Suprapubic skin (tissue), 4 donors: ENCODE results near the gene LBHD2. TPM values are rescaled to one million over a fixed set of nuclear protein-coding genes. Genes with fewer than 3 reads are reported as not detected.

ENCODE experiments used
- DNase-seq, 2 donors: peaks; one replicate each; pipeline ENCODE4 v3.0.0-alpha.2; 2019; ENCODE audit warnings: low spot score in 2 of 2
- H3K27ac ChIP-seq: fragments of 200-600 bp; sonication (generic); one replicate; pipeline ENCODE4 v1.5.1; 2019
- H3K27me3 ChIP-seq: fragments of 200-600 bp; sonication (generic); one replicate; pipeline ENCODE4 v1.5.1; 2019
- H3K36me3 ChIP-seq: fragments of 200-600 bp; sonication (generic); one replicate; pipeline ENCODE4 v1.5.1; 2019
- H3K4me1 ChIP-seq: fragments of 200-600 bp; sonication (generic); one replicate; pipeline ENCODE4 v1.5.1; 2019
- H3K4me3 ChIP-seq: fragments of 200-600 bp; sonication (generic); one replicate; pipeline ENCODE4 v1.5.1; 2019; ENCODE audit warnings: mild to moderate bottlenecking
- H3K9me3 ChIP-seq: fragments of 200-600 bp; sonication (generic); one replicate; pipeline ENCODE4 v1.5.1; 2019
- CTCF ChIP-seq, 2 donors: fragments of 200-600 bp in 1 of 2; fragments of 450-650 bp in 1 of 2; sonication (generic) in 1 of 2; IDR thresholded peaks; one replicate each; pipeline ENCODE4 v1.5.1; 2016 to 2019; ENCODE audit warnings: antibody characterized with exemption in 2 of 2, mild to moderate bottlenecking in 1 of 2, moderate library complexity in 1 of 2
- EP300 ChIP-seq: sonication (generic); formaldehyde crosslinking; IDR thresholded peaks from one replicate; pipeline ENCODE4 v1.6.1; 2017; ENCODE audit warnings: antibody characterized with exemption
- POLR2A ChIP-seq, 2 donors: fragments of 450-650 bp; IDR thresholded peaks; one replicate each; pipeline ENCODE4 v1.6.1; 2017; ENCODE audit warnings: antibody characterized with exemption in 2 of 2, mild to moderate bottlenecking in 2 of 2, moderate library complexity in 2 of 2
- POLR2AphosphoS5 ChIP-seq, 3 donors: sonication (generic); formaldehyde crosslinking; IDR thresholded peaks; one replicate each; pipeline ENCODE4 v1.6.1; 2017; ENCODE audit warnings: antibody characterized with exemption in 3 of 3
- WGBS: methylation state at CpG from one replicate; pipeline ENCODE4 v1.1.5; 2018; 5-methylcytosine and 5-hydroxymethylcytosine counted together
- total RNA-seq, 4 donors: library from RNA; depleted of rRNA; stranded (reverse); fragments of >200 nt; gene quantifications; one replicate each; pipeline ENCODE4 v1.1.0, GENCODE V29; 2016

LBHD2 gene
- total RNA-seq, 4 donors from 2014 or later: not detected

GRCh38 chr14:103129301-103130016 is 45.4 kb downstream of the LBHD2 start:
- peaks cover 46% of the 10 kb centered on the region for H3K36me3 ChIP-seq
- TF ChIP-seq EP300 (no peak), POLR2A (IDR thresholded peaks at IDR 0.05) (no peak)
- H3K4me3 ChIP-seq: no peak overlapping the region
- peaks cover 67% of the 10 kb centered on the region for H3K4me1 ChIP-seq
- no peak for DNase-seq
- no peaks in the 10 kb centered on the region for H3K27me3 ChIP-seq
- no peaks in the 10 kb centered on the region for H3K9me3 ChIP-seq
- whole genome bisulfite sequencing: 81% methylated on average over 12 of the region's 12 CpGs
- no peak overlapping the region for H3K27ac ChIP-seq

- TF ChIP-seq EP300: no peak
- no peak for TF ChIP-seq POLR2AphosphoS5 (IDR thresholded peaks at IDR 0.05)
- no peak for TF ChIP-seq CTCF (IDR thresholded peaks at IDR 0.05)
- no peak for TF ChIP-seq POLR2A (IDR thresholded peaks at IDR 0.05)
- Histone ChIP-seq H3K4me3 (no peak overlapping the region), H3K9me3 (no peaks in the 10 kb centered on the region), H3K4me1 (peaks cover 59% of the 10 kb centered on the region), H3K36me3 (peaks cover 53% of the 10 kb centered on the region), H3K27me3 (no peaks in the 10 kb centered on the region), H3K27ac (no peak overlapping the region)
- WGBS: 93% methylated on average over 3 of the region's 26 CpGs
- no peak for DNase-seq
Measured at GRCh38 chr14:103130017-103130764, 46.2 kb downstream of the LBHD2 start.

GRCh38 chr14:103130965-103131364 is 47.0 kb downstream of the LBHD2 start:
- 38% methylated on average over 8 of the region's 8 CpGs for WGBS
- H3K36me3 ChIP-seq: peaks cover 61% of the 10 kb centered on the region

GRCh38 chr14:103131580-103131979 is 47.6 kb downstream of the LBHD2 start:
- peak overlapping the region; percentile 3 for H3K27ac ChIP-seq
- no peak overlapping the region for H3K4me3 ChIP-seq
- peaks cover 63% of the 10 kb centered on the region for H3K36me3 ChIP-seq
- WGBS: 83% methylated on average over 6 of the region's 9 CpGs
- TF ChIP-seq CTCF (IDR thresholded peaks at IDR 0.05) (no peak), EP300 (no peak), POLR2A (IDR thresholded peaks at IDR 0.05) (no peak), POLR2AphosphoS5 (IDR thresholded peaks at IDR 0.05) (no peak)
- DNase-seq: no peak
- H3K4me1 ChIP-seq: peaks cover 48% of the 10 kb centered on the region
- no peaks in the 10 kb centered on the region for H3K27me3 ChIP-seq
- no peaks in the 10 kb centered on the region for H3K9me3 ChIP-seq

More at GRCh38 chr14:103130965-103131364, 47.0 kb downstream of the LBHD2 start:
- DNase-seq: no peak
- no peaks in the 10 kb centered on the region for H3K9me3 ChIP-seq
- H3K4me3 ChIP-seq: no peak overlapping the region
- H3K4me1 ChIP-seq: peaks cover 52% of the 10 kb centered on the region
- peak overlapping the region; percentile 3 for H3K27ac ChIP-seq
- TF ChIP-seq EP300: no peak
- no peak for TF ChIP-seq POLR2AphosphoS5 (IDR thresholded peaks at IDR 0.05)
- no peak for TF ChIP-seq CTCF (IDR thresholded peaks at IDR 0.05)
- no peak for TF ChIP-seq POLR2A (IDR thresholded peaks at IDR 0.05)
- H3K27me3 ChIP-seq: no peaks in the 10 kb centered on the region

- TF ChIP-seq EP300: no peak
- no peak for TF ChIP-seq POLR2AphosphoS5 (IDR thresholded peaks at IDR 0.05)
- no peak for TF ChIP-seq POLR2A (IDR thresholded peaks at IDR 0.05)
- TF ChIP-seq CTCF (IDR thresholded peaks at IDR 0.05): no peak
- WGBS: 85% methylated on average over 35 of the region's 39 CpGs
- H3K4me1 ChIP-seq: peaks cover 50% of the 10 kb centered on the region
- peaks cover 63% of the 10 kb centered on the region for H3K36me3 ChIP-seq
- peak overlapping the region; percentile 11 for H3K27ac ChIP-seq
- H3K27me3 ChIP-seq: no peaks in the 10 kb centered on the region
- no peak for DNase-seq
- H3K9me3 ChIP-seq: no peaks in the 10 kb centered on the region
- H3K4me3 ChIP-seq: no peak overlapping the region
Measured at GRCh38 chr14:103132381-103133209, 48.6 kb downstream of the LBHD2 start.
